Measurements from ENCODE around the gene SAPCD1.

- TF ChIP-seq CTCF (IDR thresholded peaks at IDR 0.05) (no peak), POLR2A (IDR thresholded peaks at IDR 0.05; ENCODE audit: low read depth) (no peak)
Observed at GRCh38 chr6:31794866-31795615, 32.6 kb downstream of the SAPCD1 start.
